Stimulated activated CD4-positive, alpha-beta T cell treated with anti-CD3 and anti-CD28 coated beads, Interleukin-15, amount 100 ng/mL, for 48 hours (primary cell): ENCODE data around the gene TMEM82.

Source experiments
- DNase-seq, 2 donors: peaks; one replicate each; pipeline ENCODE4 v3.0.0-alpha.2; 2020; ENCODE audit warnings: low read depth in 2 of 2

Gene TMEM82

GRCh38 chr1:15785683-15786082 is 43.4 kb downstream of the TMEM82 start:
- no peak for DNase-seq

GRCh38 chr1:15786581-15786980 is 44.3 kb downstream of the TMEM82 start:
- DNase-seq = no peak

- no peak for DNase-seq
These were observed 46.5 kb downstream of the TMEM82 start for GRCh38 chr1:15788624-15789301.

GRCh38 chr1:15796086-15796462 is 53.8 kb downstream of the TMEM82 start:
- no peak for DNase-seq
